Thyroid gland (tissue), 4 donors: Measurements from ENCODE around the gene HSF2BP. TPM values are rescaled to one million over a fixed set of nuclear protein-coding genes. Genes with fewer than 3 reads are reported as not detected.
"Not testable (repeated sequence)": the region's sequence is repeated elsewhere in the genome, so short reads cannot be mapped to it uniquely, and the experiment has no call there.

Experiments used
- DNase-seq, 2 donors: peaks; one replicate each; pipeline ENCODE4 v3.0.0-alpha.2; 2019
- H3K27ac ChIP-seq, 3 donors: fragments of 200-600 bp; sonication (generic); 1 replicate in 2 of 3; 2 replicates in 1 of 3; pipeline ENCODE4 v1.5.1; 2016 to 2019; ENCODE audit warnings: mild to moderate bottlenecking in 1 of 3, moderate library complexity in 1 of 3
- H3K27me3 ChIP-seq: fragments of 200-600 bp; sonication (generic); one replicate; pipeline ENCODE4 v1.5.1; 2019
- H3K36me3 ChIP-seq, 2 donors: fragments of 200-600 bp; sonication (generic); one replicate each; pipeline ENCODE4 v1.5.1; 2016 to 2019
- H3K4me1 ChIP-seq, 2 donors: fragments of 200-600 bp; sonication (generic); one replicate each; pipeline ENCODE4 v1.5.1; 2017 to 2019
- H3K4me3 ChIP-seq, 3 donors: fragments of 200-600 bp; sonication (generic); replicated peaks in 1 of 3; 1 replicate in 2 of 3; 2 replicates in 1 of 3; pipeline ENCODE4 v1.5.1; 2016; ENCODE audit warnings: mild to moderate bottlenecking in 1 of 3
- H3K9me3 ChIP-seq: fragments of 200-600 bp; sonication (generic); one replicate; pipeline ENCODE4 v1.5.1; 2017
- POLR2A ChIP-seq, 2 donors: fragments of 450-650 bp; IDR thresholded peaks; one replicate each; pipeline ENCODE4 v1.6.1; 2017; ENCODE audit warnings: antibody characterized with exemption in 2 of 2, mild to moderate bottlenecking in 2 of 2, moderate library complexity in 1 of 2
- WGBS, 2 donors: methylation state at CpG; one replicate each; pipeline ENCODE4 v1.1.5; 2017; 5-methylcytosine and 5-hydroxymethylcytosine counted together
- intact Hi-C: fragments of 100-400 bp; cut with DNase I; formaldehyde crosslinking; loops from one replicate; pipeline ENCODE4 v1.15.1; 2023
- total RNA-seq, 4 donors: library from RNA; depleted of rRNA; stranded (reverse); fragments of >200 nt; gene quantifications; one replicate each; pipeline ENCODE4 v1.2.3, GENCODE V29; 2016
- TF ChIP-seq, protein P1 (sequence below), 6 experiments: fragments of 200-600 bp in 3 of 6; fragments of 450-650 bp in 3 of 6; sonication (generic) in 3 of 6; IDR thresholded peaks; one replicate each; pipeline ENCODE4 v1.5.1; 2016 to 2019; ENCODE audit warnings: antibody characterized with exemption in 6 of 6, mild to moderate bottlenecking in 2 of 6, inconsistent platforms in 1 of 6, moderate library complexity in 1 of 6

The HSF2BP gene
- total RNA-seq, 4 donors from 2014 or later, result 0.33 to 1.2 (median 0.84) TPM

DNA sequence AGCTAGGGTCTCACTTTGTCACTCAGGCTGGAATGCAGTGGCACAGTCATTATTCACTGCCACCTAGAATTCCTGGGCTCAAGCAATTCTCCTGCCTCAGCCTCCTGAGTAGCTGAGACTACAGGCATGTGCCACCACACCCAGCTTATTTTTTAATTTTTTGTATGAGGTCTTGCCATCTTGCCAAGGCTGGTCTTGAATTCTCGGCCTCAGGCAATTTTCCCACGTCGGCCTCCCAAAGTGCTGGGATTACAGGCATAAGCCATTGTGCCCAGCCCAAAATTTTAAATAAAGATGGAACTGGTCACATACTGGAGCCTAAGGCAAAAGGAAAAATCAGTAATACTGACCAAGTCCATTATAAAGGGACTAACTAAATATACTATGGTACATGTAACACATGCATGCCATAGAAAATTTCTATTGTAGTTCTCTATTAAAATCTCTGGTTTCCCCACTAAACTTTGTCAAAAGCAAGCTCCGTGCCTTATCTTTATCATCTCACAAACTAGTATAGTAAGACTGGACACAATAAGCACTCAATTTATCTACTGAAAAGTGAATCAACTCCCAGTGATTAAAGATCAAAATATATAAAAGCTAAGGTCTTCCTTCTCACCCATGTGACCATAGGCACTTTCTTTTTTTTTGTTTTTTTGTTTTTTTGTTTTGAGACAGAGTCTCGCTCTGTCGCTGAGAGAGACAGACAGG lies 61.6 kb downstream of the HSF2BP start:
- peaks cover 4 to 11% of the 10 kb centered on the region in 2 donors for H3K4me1 ChIP-seq
- WGBS, 2 donors, result 95 to 96% methylated on average over 6 of the region's 6 CpGs
- H3K36me3 ChIP-seq, result no peaks in the 10 kb centered on the region
- H3K4me3 ChIP-seq, result no peak overlapping the region
- no peak for DNase-seq
- intact Hi-C loops, result no loop called here
- H3K27ac ChIP-seq, result peak overlapping the region in 1 of 3 donors; percentile 34
- no peaks in the 10 kb centered on the region for H3K27me3 ChIP-seq
- no peaks in the 10 kb centered on the region for H3K9me3 ChIP-seq
- TF ChIP-seq, protein P1, sequence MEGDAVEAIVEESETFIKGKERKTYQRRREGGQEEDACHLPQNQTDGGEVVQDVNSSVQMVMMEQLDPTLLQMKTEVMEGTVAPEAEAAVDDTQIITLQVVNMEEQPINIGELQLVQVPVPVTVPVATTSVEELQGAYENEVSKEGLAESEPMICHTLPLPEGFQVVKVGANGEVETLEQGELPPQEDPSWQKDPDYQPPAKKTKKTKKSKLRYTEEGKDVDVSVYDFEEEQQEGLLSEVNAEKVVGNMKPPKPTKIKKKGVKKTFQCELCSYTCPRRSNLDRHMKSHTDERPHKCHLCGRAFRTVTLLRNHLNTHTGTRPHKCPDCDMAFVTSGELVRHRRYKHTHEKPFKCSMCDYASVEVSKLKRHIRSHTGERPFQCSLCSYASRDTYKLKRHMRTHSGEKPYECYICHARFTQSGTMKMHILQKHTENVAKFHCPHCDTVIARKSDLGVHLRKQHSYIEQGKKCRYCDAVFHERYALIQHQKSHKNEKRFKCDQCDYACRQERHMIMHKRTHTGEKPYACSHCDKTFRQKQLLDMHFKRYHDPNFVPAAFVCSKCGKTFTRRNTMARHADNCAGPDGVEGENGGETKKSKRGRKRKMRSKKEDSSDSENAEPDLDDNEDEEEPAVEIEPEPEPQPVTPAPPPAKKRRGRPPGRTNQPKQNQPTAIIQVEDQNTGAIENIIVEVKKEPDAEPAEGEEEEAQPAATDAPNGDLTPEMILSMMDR (IDR thresholded peaks at IDR 0.05), result no peak
- no peak for TF ChIP-seq POLR2A (IDR thresholded peaks at IDR 0.05)

DNA sequence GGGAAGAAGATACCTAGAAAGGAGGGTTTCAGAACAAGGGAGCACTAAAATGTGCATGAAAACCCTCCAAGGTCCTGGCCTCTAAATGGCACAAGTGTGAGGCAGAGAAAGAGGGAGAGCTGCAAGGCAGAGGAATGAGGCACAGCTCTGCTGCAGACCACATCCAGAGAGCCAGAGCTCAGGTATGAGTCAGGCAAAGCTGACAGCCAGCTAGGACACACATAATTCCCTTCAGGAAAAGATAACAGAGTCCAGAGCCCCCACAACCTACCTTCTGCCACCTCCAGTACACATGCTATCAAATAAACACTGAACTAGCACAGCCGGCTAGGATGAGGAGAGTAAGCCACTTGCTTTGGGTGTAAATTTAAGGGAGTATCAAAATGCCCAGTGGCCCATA lies 62.2 kb downstream of the HSF2BP start:
- intact Hi-C loops, result no loop called here
- H3K4me3 ChIP-seq, result no peak overlapping the region

DNA sequence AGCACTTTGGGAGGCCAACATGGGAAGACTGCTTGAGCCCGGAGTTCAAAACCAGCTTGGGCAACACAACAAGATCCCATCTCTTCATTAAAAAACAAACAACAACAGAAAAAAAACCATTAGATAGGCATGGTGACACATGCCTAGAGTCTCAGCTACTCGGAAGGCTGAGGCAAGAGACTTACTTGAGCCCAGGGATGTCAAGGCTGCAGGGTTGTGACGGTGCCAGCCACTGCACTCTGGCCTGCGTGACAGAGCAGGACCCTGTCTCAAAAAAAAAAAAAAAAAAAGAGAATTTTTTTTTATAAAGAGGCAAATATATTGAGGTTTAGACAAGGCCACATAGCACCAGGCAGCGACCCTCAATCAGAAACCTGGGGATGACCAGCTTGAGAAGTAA lies 62.7 kb downstream of the HSF2BP start:
- TF ChIP-seq POLR2A (IDR thresholded peaks at IDR 0.05), result no peak
- 95 to 97% methylated on average over 5 of the region's 5 CpGs for WGBS, 2 donors
- DNase-seq, result no peak
- Histone ChIP-seq H3K27ac (no peak overlapping the region), H3K36me3 (no peaks in the 10 kb centered on the region), H3K9me3 (no peaks in the 10 kb centered on the region), H3K27me3 (no peaks in the 10 kb centered on the region), H3K4me3 (no peak overlapping the region), H3K4me1 (peaks cover 0 to 3% of the 10 kb centered on the region in 2 donors)
- intact Hi-C loops, result no loop called here

More for the DNA sequence above, 62.2 kb downstream of the HSF2BP start:
- TF ChIP-seq, protein P1 (IDR thresholded peaks at IDR 0.05), result no peak
- TF ChIP-seq POLR2A (IDR thresholded peaks at IDR 0.05), result no peak
- Histone ChIP-seq H3K27me3 (no peaks in the 10 kb centered on the region), H3K27ac (no peak overlapping the region), H3K9me3 (no peaks in the 10 kb centered on the region), H3K36me3 (no peaks in the 10 kb centered on the region), H3K4me1 (peaks cover 0 to 4% of the 10 kb centered on the region in 2 donors)
- 94 to 100% methylated on average over 1 of the region's 1 CpG for WGBS, 2 donors
- DNase-seq, result no peak

DNA sequence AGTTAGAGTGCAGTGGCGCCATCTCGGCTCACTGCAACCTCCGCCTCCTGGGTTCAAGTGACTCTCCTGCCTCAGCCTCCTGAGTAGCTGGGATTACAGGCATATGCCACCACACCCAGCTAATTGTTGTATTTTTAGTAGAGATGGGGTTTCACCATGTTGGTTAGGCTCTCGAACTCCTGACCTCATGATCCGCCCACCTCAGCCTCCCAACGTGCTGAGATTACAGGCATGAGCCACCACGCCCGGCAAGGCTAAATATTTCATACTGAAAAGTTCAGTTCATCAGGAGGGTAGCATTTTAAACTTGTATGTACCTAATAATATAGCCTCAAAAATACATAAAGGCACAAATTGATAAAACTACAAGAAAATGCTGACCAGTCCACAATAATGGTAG lies 63.5 kb downstream of the HSF2BP start:
- DNase-seq, H3K9me3 ChIP-seq, H3K4me1 ChIP-seq, H3K36me3 ChIP-seq, H3K4me3 ChIP-seq, H3K27ac ChIP-seq, H3K27me3 ChIP-seq, intact Hi-C loops: not testable (repeated sequence)
- 89 to 93% methylated on average over 8 of the region's 8 CpGs for WGBS, 2 donors

DNA sequence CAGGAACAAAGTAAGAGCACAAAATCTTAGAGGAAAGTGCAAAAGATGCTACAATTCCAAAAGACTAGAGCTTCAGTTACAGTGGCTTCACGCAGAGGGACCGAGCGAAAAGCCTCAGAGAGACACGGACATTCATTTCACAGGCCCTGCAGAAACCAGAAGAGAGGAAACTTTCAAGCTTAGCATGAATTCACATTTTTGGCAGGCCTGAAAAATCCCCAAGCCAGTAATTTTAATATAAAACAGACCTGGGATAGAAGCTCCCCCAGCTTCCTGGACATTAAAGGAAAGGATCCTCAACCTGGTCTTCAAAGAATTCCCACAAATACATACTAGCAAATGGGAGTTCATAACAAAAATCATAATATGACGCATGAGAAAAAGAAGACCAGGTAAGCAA lies 66.2 kb downstream of the HSF2BP start:
- intact Hi-C loops, result no loop called here
- Histone ChIP-seq H3K36me3 (no peaks in the 10 kb centered on the region), H3K27ac (no peak overlapping the region), H3K9me3 (no peaks in the 10 kb centered on the region), H3K4me3 (no peak overlapping the region), H3K4me1 (no peaks in the 10 kb centered on the region), H3K27me3 (no peaks in the 10 kb centered on the region)
- WGBS, 2 donors, result 89 to 94% methylated on average over 5 of the region's 5 CpGs
- no peak for TF ChIP-seq POLR2A (IDR thresholded peaks at IDR 0.05)
- TF ChIP-seq, protein P1 (IDR thresholded peaks at IDR 0.05), result no peak
- DNase-seq, result no peak

DNA sequence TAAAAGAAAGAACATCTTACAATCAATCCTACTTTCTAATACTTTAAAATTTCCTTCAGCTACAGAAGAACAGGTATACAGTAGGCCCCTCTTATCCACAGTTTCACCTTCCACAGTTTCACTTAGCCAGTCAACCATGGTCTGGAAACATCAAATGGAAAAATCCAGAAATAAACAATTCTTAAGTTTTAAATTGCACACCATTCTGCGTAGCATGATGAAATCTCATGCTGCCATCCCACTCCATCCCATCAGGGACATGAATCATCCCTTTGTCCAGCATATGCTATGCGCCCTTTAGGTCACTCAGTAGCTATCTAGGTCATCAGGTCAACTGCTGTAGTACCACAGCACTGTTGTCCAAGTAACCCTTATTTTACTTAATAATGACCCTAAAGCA lies 67.7 kb downstream of the HSF2BP start:
- Histone ChIP-seq H3K4me3 (no peak overlapping the region), H3K27ac (no peak overlapping the region), H3K36me3 (no peaks in the 10 kb centered on the region), H3K27me3 (no peaks in the 10 kb centered on the region), H3K4me1 (peaks cover 5% of the 10 kb centered on the region in 2 donors), H3K9me3 (no peaks in the 10 kb centered on the region)
- 89 to 97% methylated on average over 2 of the region's 2 CpGs for WGBS, 2 donors
- DNase-seq, result no peak
- intact Hi-C loops, result no loop called here
- TF ChIP-seq, protein P1 (IDR thresholded peaks at IDR 0.05), result no peak
- TF ChIP-seq POLR2A (IDR thresholded peaks at IDR 0.05), result no peak
